IMR-90 (cell line): Measurements from ENCODE around the gene PIWIL4.

Source experiments
- CHD1 ChIP-seq: IDR thresholded peaks from 2 replicates; pipeline ENCODE4 v1.6.1; 2012; ENCODE audit warnings: low read depth, low read length, improper control_type of control experiment
- POLR2A ChIP-seq: IDR thresholded peaks from 2 replicates; pipeline ENCODE4 v1.6.1; 2012; ENCODE audit warnings: mild to moderate bottlenecking, low read depth, low read length
- TF ChIP-seq, protein P1 (sequence below): conservative IDR thresholded peaks from 2 replicates; pipeline ENCODE4 v1.5.1; 2012; ENCODE audit warnings: mild to moderate bottlenecking, low read depth, low read length, improper control_type of control experiment

DNA sequence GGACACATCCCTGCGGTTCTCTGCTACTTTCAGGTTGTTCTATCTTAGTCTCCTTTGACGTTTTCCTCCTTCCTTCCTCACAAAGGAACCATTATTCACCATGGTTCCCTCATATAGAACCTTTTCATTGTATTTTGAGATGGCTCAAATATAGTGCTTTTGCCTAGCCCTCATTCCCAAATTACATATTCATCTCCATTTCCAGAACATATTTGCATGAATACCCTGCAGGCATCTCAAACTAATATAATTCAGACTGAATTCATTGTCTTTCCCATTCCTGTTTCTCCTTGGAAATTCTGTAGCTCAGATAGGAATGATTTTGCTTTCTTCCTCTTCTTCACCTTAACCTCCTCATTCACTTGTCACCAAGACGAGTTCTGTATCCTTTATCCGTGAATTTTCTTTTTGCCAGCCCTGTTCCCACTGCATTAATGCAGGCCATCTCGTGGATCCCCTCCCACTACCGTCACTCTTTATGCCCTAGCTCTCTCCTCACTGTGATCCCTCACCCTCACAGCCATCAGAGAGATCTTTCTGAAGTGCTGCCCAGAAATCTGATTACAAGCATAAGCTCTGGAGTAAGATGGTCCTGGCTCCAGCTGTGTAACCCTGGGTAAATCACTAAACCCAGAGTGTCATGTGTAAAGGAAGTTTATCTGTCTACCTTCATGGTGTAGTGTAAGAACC lies 23.3 kb downstream of the PIWIL4 start:
- TF ChIP-seq POLR2A, result no peak
- no peak for TF ChIP-seq CHD1
- TF ChIP-seq, protein P1, sequence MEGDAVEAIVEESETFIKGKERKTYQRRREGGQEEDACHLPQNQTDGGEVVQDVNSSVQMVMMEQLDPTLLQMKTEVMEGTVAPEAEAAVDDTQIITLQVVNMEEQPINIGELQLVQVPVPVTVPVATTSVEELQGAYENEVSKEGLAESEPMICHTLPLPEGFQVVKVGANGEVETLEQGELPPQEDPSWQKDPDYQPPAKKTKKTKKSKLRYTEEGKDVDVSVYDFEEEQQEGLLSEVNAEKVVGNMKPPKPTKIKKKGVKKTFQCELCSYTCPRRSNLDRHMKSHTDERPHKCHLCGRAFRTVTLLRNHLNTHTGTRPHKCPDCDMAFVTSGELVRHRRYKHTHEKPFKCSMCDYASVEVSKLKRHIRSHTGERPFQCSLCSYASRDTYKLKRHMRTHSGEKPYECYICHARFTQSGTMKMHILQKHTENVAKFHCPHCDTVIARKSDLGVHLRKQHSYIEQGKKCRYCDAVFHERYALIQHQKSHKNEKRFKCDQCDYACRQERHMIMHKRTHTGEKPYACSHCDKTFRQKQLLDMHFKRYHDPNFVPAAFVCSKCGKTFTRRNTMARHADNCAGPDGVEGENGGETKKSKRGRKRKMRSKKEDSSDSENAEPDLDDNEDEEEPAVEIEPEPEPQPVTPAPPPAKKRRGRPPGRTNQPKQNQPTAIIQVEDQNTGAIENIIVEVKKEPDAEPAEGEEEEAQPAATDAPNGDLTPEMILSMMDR, result no peak
